GM12801 (cell line): ENCODE data around the gene PITPNC1.

ENCODE experiments used
- CTCF ChIP-seq: IDR thresholded peaks from one replicate; pipeline ENCODE4 v1.5.1; 2011; ENCODE audit warnings: control low read depth; ENCODE audit not compliant: insufficient read length; ENCODE audit errors: extremely low read depth

The PITPNC1 gene

GRCh38 chr17:67606896-67607604 is 230.0 kb downstream of the PITPNC1 start:
- TF ChIP-seq CTCF: no peak

DNA sequence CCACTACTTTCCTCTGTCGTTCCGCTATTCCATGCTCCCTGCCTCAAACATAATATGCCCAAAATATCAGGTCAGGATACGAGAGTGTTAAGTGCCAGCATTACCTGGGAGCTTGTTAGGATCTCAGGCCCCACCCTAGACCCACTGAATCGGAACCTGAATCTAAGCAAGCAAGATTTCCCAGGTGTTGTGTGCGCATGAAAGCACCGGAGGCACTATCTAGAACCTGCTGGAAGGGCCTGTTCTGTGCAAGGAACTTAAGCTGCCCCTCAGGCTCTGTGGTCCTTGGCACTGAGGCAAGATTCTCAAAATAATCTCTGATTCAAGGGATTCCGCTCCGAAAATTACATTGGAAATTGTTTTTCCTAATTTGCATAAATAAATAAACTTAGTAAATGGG is 233.0 kb downstream of the PITPNC1 start:
- TF ChIP-seq CTCF: no peak

DNA sequence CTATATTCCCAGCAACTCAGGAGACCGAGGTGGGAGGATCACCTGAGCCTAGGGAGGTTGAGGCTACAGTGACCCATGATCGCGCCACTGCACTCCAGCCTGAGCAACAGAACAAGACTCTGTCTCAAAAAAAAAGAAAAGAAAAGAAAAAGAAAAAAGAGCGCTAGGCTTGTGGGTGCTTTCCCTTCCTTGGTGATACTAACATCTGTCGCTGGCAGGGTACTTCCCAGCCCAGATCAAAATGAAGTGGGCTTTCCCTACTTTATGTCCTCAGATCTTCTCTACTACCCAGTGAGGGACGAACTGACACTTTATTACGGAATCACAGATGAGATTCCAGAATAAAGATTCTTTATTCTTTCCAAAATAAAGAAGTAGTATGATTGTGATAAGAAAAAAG is 236.9 kb downstream of the PITPNC1 start:
- TF ChIP-seq CTCF: no peak

GRCh38 chr17:67615011-67615561 is 238.0 kb downstream of the PITPNC1 start:
- TF ChIP-seq CTCF: no peak

DNA sequence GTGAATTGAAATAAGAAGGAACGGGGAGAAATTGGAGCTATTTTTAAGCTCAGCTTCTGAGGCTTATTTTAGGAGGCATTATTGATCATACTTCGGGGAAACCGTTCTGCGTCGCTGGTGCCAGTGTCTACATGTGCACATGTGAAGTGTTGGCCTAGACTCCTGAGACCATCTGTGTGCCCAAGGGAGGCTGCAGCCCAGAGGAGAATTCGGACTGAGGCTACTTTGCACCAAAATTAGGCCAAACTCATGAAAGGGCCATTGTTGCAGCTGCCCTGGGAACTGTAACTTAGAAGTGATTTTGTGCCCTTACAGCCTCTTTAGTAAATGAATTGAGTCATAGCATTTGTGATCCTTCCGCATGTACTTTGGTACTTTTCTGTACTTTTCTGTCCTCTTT is 238.7 kb downstream of the PITPNC1 start:
- no peak for TF ChIP-seq CTCF

DNA sequence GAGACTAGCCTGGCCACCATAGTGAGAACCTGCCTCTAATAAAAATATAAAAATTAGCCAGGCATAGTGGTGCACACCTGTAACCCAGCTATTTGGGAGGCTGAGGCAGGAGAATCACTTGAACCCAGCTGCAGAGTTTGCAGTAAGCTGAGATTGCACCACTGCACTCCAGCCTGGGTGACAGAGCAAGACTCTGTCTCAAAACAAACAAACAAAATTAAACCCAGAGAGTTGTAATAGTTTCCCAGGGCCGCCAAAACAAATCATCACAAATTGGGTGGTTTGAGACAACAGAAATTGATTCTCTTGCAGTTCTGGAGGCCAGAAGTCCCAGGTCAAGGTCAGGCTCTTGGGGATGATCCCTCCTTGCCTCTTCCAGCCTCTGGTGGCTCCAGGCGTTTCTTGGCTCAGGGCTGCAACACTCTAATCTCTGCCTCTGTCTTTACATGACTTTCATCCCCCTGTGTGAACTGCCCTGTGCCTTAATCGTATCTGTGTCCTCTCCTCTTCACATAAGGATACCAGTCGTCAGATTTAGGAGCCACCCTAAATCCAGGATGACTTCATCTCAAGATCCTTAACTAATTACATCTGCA is 240.3 kb downstream of the PITPNC1 start:
- TF ChIP-seq CTCF: no peak

GRCh38 chr17:67619555-67619954 is 242.5 kb downstream of the PITPNC1 start:
- TF ChIP-seq CTCF: no peak
